ENCODE results near the gene MPPED2.

MPPED2 gene

GRCh38 chr11:30458541-30458940 is 127.6 kb downstream of the MPPED2 start:
- Histone ChIP-seq H3K9me3 (ENCODE audit: insufficient read depth, low read length, severe bottlenecking) (no peaks in the 10 kb centered on the region), H2AFZ (ENCODE audit: low read depth, low read length) (no peak overlapping the region), H3K27ac (ENCODE audit: low read length) (no peak overlapping the region), H3K9ac (ENCODE audit: low read depth, low read length) (no peak overlapping the region), H4K20me1 (ENCODE audit: insufficient read depth, low read length) (no peaks in the 10 kb centered on the region), H3K27me3 (ENCODE audit: insufficient read depth, low read length, poor library complexity) (no peaks in the 10 kb centered on the region), H3K79me2 (ENCODE audit: insufficient read depth, low read length) (no peaks in the 10 kb centered on the region), H3K36me3 (ENCODE audit: insufficient read depth, low read length) (no peaks in the 10 kb centered on the region), H3K4me2 (ENCODE audit: insufficient read depth, low read length) (no peak overlapping the region), H3K4me1 (ENCODE audit: insufficient read depth, low read length) (no peaks in the 10 kb centered on the region), H3K4me3 (ENCODE audit: low read depth in 1 of 2, low read length in 2 of 2) (no peak overlapping the region)
- ATAC-seq (ENCODE audit: insufficient read depth, low read depth) (no peak), DNase-seq (no peak)
- TF ChIP-seq CTCF (IDR thresholded peaks at IDR 0.05; ENCODE audit: borderline replicate concordance, extremely low read depth, low read length, poor library complexity, severe bottlenecking) (no peak), EZH2 (IDR thresholded peaks at IDR 0.05; ENCODE audit: borderline replicate concordance, low read depth, low read length, severe bottlenecking) (no peak)

DNA sequence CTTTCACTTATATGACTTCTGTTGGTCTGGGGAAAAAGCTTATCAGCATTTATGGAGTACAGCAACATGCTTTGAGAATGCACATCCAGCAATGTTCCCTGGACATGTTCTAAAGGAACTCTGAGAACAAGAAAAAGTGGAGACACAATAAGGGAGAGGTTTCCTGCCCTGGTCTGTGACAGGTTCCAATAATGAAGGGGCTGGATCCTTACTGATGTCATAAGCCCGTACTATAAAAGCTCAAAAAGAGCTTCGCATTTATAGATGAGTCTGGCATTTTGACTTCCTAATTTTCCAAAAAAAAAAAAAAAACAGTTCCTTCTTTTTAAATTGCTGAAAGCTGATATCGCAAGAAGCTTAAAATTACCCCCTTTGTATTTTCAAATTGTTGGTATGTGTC is 129.1 kb downstream of the MPPED2 start:
- Histone ChIP-seq H3K79me2 (ENCODE audit: insufficient read depth, low read length) (no peaks in the 10 kb centered on the region), H3K9me3 (ENCODE audit: insufficient read depth, low read length, severe bottlenecking) (no peaks in the 10 kb centered on the region), H3K4me2 (ENCODE audit: insufficient read depth, low read length) (no peak overlapping the region), H3K9ac (ENCODE audit: low read depth, low read length) (no peak overlapping the region), H3K36me3 (ENCODE audit: insufficient read depth, low read length) (no peaks in the 10 kb centered on the region), H4K20me1 (ENCODE audit: insufficient read depth, low read length) (no peaks in the 10 kb centered on the region), H3K4me1 (ENCODE audit: insufficient read depth, low read length) (no peaks in the 10 kb centered on the region), H3K27me3 (ENCODE audit: insufficient read depth, low read length, poor library complexity) (no peaks in the 10 kb centered on the region), H2AFZ (ENCODE audit: low read depth, low read length) (no peak overlapping the region), H3K27ac (ENCODE audit: low read length) (no peak overlapping the region), H3K4me3 (ENCODE audit: low read depth in 1 of 2, low read length in 2 of 2) (no peak overlapping the region)
- no peak for TF ChIP-seq EZH2 (IDR thresholded peaks at IDR 0.05; ENCODE audit: borderline replicate concordance, low read depth, low read length, severe bottlenecking)
- TF ChIP-seq CTCF (IDR thresholded peaks at IDR 0.05; ENCODE audit: borderline replicate concordance, extremely low read depth, low read length, poor library complexity, severe bottlenecking), result no peak
- ATAC-seq (ENCODE audit: insufficient read depth, low read depth) (no peak), DNase-seq (no peak)

DNA sequence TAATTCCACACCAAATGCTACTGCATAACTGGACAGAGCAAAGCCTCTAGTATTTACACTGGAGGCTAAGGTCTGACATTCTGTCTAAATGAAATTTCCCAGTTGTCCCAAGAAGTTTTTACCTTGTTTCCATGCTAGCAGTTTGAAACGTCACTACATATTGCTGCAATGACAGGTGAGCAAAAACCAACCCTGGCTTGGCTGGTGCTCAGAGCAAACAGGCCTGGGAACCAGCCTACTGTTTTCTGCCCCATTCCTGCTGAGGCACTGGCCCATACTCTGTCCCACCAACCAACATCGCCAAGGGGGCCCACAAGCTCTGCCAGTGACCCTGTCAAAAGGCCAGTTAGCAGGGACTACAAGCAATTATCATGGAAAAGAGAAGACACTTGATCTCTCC is 131.1 kb downstream of the MPPED2 start:
- Histone ChIP-seq H3K79me2 (ENCODE audit: insufficient read depth, low read length) (no peaks in the 10 kb centered on the region), H3K4me1 (ENCODE audit: insufficient read depth, low read length) (no peaks in the 10 kb centered on the region), H3K4me3 (ENCODE audit: low read depth in 1 of 2, low read length in 2 of 2) (no peak overlapping the region), H2AFZ (ENCODE audit: low read depth, low read length) (no peak overlapping the region), H3K27ac (ENCODE audit: low read length) (no peak overlapping the region), H3K9me3 (ENCODE audit: insufficient read depth, low read length, severe bottlenecking) (no peaks in the 10 kb centered on the region), H3K4me2 (ENCODE audit: insufficient read depth, low read length) (no peak overlapping the region), H3K27me3 (ENCODE audit: insufficient read depth, low read length, poor library complexity) (no peaks in the 10 kb centered on the region), H4K20me1 (ENCODE audit: insufficient read depth, low read length) (no peaks in the 10 kb centered on the region), H3K36me3 (ENCODE audit: insufficient read depth, low read length) (no peaks in the 10 kb centered on the region), H3K9ac (ENCODE audit: low read depth, low read length) (no peak overlapping the region)
- TF ChIP-seq EZH2 (IDR thresholded peaks at IDR 0.05; ENCODE audit: borderline replicate concordance, low read depth, low read length, severe bottlenecking), result no peak
- TF ChIP-seq CTCF (IDR thresholded peaks at IDR 0.05; ENCODE audit: borderline replicate concordance, extremely low read depth, low read length, poor library complexity, severe bottlenecking), result no peak
- DNase-seq (no peak), ATAC-seq (ENCODE audit: insufficient read depth, low read depth) (no peak)

GRCh38 chr11:30454541-30454940 is 131.6 kb downstream of the MPPED2 start:
- ATAC-seq (ENCODE audit: insufficient read depth, low read depth) (no peak), DNase-seq (no peak)
- Histone ChIP-seq H3K4me2 (ENCODE audit: insufficient read depth, low read length) (no peak overlapping the region), H3K4me3 (ENCODE audit: low read depth in 1 of 2, low read length in 2 of 2) (no peak overlapping the region), H3K9ac (ENCODE audit: low read depth, low read length) (no peak overlapping the region), H3K27me3 (ENCODE audit: insufficient read depth, low read length, poor library complexity) (no peaks in the 10 kb centered on the region), H3K4me1 (ENCODE audit: insufficient read depth, low read length) (no peaks in the 10 kb centered on the region), H4K20me1 (ENCODE audit: insufficient read depth, low read length) (no peaks in the 10 kb centered on the region), H3K79me2 (ENCODE audit: insufficient read depth, low read length) (no peaks in the 10 kb centered on the region), H2AFZ (ENCODE audit: low read depth, low read length) (no peak overlapping the region), H3K27ac (ENCODE audit: low read length) (no peak overlapping the region), H3K36me3 (ENCODE audit: insufficient read depth, low read length) (no peaks in the 10 kb centered on the region), H3K9me3 (ENCODE audit: insufficient read depth, low read length, severe bottlenecking) (no peaks in the 10 kb centered on the region)
- no peak for TF ChIP-seq CTCF (IDR thresholded peaks at IDR 0.05; ENCODE audit: borderline replicate concordance, extremely low read depth, low read length, poor library complexity, severe bottlenecking)

Measured in DND-41 (cell line).